CMK (cell line): Measurements from ENCODE around the gene KCNK4.

ENCODE experiments used
- DNase-seq: peaks from one replicate; pipeline ENCODE4 v3.0.0-alpha.2; 2010; ENCODE audit warnings: low read depth

Gene KCNK4

DNA sequence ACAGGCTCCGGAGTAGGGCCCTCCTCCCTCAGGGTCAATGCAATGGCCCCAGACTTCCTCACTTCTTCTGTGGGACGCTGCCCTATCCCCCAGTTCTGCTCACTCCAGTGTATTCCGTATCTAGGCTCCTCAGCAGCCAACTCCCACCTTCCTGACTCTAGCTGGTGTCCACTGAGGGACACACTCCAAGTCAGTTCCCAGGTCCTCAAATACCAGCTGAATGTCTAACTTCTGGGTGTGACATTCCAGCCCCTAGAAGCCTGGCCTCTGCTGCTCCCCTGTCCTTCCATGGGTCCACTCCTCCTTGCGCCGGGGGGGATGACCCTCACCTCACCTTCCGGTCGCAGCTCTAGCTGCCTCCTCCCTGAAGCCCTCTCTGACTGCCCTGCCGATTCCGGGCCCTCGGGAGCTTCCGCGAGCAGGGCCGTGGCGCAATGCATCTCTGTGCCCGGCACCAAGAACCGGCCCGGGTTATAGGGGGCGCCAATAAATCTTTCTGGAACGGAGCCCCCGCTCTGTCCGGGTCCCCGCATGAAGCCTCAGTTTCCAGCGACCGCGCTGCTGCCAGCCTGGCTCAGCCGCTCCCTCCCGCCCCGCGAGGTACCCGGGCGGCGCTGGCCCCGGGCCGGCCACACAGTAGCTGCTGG lies 22.1 kb upstream of the KCNK4 start:
- DNase-seq = no peak

DNA sequence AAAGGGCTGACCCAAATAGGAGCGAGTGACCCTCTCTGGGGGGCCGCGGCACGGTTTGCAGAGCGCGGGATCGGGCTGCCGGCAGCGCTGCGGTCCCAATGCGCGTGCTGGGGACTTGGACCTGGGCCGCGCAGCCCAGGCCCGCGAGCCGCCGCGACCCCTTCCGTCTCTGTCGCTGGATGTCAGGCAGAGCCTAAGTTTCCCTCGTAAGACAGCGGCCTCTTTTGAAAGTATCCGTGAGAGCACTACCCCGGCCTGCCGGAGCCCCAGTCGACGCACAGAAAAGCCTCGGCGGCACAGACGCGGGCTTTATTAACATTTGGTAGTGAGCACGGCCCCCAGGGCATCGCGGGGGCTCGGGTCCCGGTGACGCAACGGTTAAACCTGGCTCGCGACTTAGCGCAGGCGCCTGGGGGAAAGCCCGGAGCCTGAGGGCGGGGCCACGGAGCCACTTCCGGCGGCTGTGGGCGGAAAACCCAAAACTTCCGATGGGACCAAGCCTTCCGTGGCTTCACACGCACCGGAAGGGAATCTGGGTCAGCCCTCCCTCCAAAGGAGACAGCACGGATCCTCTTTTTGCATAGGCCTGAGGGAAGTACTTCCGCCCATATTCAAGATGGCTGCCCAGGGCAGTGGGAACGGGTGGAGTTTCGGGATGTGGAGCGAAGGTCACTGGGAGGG lies 21.4 kb upstream of the KCNK4 start:
- DNase-seq = peak; percentile 96

DNA sequence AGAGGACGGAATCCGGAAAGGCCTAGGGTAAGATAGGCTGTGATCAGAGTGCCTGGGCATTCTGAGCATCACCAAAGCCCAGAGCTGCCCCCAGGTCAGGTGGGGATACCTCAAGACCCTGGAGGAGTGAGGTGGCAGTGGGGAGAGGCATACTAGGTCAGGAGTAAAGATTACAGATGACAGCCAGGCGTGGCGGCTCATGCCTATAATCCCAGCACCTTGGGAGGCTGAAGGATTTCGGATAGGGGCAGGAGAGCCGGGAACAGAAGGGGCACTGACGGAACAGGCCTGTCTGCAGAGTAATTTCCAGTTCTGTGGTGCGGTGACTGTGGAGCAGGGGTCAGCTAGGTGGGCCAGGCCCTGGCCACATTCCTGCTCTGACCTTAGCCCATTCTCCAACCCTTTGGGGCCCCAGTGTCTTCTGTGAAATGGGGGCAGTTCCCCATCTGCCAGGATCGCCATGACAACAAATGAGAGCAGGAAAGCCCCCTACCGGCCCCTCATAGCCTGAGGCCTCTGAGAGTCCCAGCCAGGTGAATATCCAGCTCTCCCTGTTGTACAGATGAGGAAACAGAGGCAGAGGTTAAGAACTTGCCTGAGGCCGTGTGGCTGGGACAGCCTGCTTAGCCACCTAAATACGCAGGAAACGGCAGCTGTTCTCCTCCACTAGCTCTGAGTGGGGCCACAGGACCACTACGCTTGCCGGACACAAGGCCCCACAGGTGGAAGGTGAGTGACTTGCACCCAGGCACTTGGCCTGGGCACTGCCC lies 15.9 kb upstream of the KCNK4 start:
- DNase-seq = no peak

GRCh38 chr11:64275841-64276240 lies 15.3 kb upstream of the KCNK4 start:
- DNase-seq = no peak

DNA sequence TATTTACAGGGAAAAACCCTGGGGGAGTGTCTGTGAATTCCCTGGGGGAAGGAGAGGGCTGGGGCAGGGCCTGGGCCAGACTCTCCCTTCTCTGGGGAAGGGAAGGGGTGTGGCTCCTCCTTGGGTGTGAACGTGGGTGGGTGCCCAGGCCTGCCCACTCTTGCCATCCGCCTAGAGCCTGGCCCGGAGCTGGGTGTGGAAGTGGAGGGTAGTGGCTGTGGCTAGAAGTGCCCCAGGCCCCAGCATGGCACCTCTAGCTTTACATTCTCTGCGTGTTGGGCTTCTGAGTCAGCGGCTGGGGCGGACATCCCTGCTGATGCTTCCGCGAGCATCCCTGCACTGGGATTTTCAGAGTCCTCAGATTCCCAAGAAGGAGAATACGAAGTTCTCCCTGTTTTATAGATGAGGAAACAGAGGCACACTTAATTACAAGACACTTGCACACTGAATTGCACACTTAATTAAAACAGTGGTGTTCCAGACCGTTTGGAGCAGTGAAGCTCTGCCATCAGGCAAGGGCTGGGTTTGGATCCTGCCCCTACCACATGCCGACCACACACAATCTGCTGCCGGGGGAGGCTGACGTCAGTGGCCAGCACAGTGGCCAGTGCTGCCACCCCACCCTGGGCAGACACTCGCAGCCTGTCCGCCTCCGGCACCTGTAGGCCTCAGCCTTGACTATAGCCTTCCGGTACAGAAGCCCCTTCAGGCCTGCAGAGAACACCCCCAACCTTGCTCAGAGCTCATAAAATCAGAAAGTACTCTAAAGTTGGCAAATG lies 14.3 kb upstream of the KCNK4 start:
- DNase-seq = no peak

DNA sequence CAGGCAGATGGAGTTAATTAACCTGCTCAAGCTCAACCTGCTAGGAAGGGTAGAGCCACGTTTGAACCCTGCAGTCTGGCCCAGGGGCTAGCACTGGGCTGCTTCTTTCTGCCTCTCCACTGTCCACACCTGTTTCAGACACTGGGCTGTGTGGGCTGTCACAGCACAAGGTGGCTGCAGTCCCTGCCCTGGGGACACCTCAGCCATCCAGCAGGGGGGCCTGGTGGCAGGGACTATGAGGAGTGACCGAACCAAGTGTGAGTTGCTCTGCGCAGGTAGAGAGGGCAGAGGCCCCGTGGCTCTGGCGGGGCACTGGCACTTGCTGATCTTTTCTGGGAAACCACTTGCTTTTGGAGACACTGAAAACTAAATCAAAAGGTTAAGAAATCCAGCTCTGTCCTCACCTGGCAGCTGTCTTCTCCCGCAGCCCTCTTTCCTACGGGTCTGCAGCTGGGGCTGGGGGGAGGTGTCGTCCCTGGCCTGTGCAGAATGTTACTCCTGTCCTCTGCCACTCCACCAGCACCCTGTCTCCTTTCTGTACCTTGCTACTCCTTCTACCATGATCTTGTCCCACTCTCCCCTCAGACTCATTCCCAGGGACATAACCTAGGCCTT lies 12.4 kb upstream of the KCNK4 start:
- DNase-seq = no peak

DNA sequence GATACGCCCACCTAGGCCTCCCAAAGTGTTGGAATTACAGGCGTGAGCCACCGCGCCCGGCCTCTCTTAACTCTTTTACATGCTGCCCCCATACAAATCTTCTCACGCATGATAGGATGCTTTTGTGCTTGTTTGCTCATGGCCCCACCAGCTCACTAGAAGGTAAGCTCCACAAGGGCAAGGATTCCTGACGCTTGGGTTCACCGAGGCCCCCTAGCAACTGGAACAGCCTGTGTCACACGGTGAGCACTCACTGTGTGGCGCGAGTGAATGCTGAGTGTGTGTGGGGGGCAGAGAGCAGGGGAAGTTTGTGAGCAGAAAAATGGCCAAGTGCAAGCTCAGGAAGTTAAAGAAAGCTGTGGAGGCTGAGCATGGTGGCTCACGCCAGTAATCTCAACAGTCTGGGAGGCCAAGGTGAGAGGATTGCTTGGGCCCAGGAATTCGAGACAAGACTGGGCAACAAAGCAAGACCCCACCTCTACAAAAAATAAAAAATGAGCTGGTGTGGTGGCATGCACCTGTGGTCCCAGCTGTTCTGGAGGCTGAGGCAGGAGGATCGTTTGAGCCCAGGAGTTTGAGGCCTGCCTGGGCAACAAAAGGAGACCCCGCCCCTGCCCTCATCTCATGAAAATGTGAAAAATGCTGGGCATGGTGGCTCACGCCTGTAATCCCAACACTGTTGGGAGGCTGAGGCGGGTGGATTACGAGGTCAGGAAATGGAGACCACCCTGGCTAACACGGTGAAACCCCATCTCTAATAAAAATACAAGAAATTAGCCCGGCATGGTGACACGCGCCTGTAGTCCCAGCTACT lies 8.9 kb upstream of the KCNK4 start:
- no peak for DNase-seq

- DNase-seq = no peak
These were observed 8.0 kb upstream of the KCNK4 start for GRCh38 chr11:64283092-64283491.

GRCh38 chr11:64284048-64284961 lies 6.8 kb upstream of the KCNK4 start, which contains the start of gene BAD:
Gene BAD (minus strand): TSS chr11:64284665. CDS start chr11:64284368, 297 bp downstream.
- DNase-seq = peak; percentile 77

DNA sequence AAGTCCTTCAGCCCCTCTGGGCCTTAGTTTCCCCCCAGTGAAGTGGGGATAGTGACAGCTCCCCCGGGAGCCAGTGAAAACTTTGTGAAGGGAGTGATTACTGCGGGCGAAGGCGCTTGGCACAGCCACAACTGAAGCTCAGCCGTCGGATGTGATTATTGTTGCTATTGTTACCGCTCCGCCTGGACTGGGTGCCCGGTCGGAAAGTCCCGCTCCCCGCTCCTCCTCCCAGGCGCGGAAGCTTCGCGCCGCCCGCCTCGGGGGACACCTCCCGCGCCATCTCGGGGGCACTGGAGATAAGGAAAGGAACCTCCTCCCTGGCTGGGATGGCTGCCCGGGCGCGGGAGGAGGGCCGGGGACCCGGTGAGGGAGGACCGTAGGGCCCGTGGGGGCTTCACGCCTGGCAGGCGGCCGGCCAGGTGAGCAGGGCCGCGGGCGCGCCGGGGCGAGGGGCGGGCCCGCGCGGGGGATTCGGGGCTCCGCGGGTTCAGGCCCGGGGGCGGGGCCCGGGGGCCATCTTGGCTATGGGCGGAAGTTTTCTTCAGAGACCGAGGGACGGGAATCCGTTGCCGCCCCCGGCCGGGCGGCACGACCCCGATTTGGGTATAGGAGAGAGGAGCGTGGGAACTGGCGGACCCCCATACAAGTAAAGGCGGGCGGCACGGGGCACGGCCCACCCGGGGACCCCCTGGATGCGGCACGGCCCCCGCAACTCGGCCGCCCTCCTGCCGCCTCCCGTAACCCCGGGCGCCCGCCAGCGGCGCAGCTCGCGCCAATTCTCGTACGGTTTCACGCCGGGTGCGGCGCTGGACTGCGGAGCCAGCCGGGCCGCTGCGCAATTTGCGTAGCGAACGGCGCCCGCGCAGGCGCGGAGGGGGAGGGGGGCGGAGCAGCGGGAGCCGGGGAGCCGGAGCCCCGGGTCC lies 5.9 kb upstream of the KCNK4 start, which contains the start of gene GPR137:
Gene GPR137, plus strand, starts transcription at position 887 of the 923 bp plus-strand sequence. CDS start 677 bp downstream, outside the sequence.
- no peak for DNase-seq

- DNase-seq = no peak
These were observed 5.0 kb upstream of the KCNK4 start for GRCh38 chr11:64285885-64286800.

- no peak for DNase-seq
These were observed 4.3 kb upstream of the KCNK4 start for GRCh38 chr11:64286801-64287159.

DNA sequence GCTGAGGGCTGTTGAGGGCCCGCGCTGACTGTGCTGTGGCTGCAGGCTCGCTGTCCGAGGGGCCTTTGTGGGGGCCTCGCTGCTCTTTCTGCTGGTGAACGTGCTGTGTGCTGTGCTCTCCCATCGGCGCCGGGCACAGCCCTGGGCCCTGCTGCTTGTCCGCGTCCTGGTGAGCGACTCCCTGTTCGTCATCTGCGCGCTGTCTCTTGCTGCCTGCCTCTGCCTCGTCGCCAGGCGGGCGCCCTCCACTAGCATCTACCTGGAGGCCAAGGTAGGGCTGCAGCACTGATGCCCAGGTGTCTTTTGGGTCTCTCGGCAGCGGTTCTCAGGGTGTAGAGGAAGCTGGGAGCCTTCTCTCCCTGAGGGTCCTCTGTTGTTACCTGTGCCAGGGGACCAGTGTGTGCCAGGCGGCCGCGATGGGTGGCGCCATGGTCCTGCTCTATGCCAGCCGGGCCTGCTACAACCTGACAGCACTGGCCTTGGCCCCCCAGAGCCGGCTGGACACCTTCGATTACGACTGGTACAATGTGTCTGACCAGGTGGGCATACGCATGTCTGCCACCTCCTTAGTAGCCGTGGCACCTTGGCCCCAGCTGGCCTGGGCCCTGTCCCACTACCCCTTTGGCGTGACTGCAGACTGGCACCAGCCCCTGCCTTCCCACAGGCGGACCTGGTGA lies 3.3 kb upstream of the KCNK4 start:
- no peak for DNase-seq

DNA sequence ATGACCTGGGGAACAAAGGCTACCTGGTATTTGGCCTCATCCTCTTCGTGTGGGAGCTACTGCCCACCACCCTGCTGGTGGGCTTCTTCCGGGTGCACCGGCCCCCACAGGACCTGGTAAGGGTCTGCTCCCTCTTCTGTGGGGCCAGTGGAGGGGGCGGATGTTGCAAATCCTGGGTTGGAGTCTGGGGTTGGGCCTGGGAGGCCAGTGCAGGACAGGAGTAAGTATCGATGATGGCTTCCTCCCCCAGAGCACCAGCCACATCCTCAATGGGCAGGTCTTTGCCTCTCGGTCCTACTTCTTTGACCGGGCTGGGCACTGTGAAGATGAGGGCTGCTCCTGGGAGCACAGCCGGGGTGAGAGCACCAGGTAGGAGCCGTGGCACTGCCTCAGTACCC lies 2.8 kb upstream of the KCNK4 start:
- no peak for DNase-seq

GRCh38 chr11:64289002-64289564 lies 2.0 kb upstream of the KCNK4 start:
- no peak for DNase-seq

DNA sequence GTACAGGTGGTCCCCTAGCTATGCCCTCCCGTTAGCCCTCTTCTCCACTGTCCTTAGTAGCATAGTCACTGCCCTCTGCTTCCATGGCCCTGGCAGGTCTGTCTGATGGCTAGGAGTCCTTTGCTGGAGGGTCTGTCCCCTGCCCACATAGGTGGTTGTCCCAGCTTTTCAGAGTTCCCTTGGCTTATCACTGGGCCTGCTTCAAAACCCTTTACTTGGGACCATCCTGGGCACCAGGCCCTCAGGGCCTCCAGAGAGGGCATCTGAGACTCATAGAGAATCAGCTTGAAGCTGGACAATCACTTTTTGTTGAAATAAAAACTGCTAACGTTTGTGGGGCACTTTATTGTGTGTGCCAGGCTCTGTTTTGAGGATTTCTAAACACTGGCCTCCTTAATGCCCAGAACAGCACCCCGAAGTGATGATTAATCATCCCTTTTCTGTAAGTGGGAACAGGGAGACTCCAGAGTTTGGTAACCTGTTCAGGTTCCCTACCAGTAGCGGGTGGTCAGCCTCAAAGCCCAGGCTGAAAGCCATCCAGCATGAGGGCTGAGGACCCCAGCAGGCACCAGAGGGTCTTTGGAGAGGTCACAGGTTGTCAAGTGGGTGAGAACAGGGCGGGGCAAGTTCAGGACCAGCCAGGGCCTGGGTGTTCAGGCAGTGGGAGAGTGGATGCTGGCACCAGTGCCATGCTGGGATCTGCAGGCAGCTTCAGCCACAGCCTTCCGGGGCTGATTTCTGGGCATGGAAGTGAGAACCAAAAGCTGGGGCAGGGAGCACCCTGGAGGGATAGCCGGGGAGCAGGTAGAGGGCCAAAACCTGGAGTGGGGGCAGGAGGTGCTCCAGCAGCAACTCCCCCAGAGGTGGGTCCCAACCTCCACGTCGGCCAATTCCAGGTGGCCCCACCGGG lies 495 bp upstream of the KCNK4 start:
- DNase-seq = no peak
